Measurements from ENCODE around the gene RRP12.

RRP12 gene

DNA sequence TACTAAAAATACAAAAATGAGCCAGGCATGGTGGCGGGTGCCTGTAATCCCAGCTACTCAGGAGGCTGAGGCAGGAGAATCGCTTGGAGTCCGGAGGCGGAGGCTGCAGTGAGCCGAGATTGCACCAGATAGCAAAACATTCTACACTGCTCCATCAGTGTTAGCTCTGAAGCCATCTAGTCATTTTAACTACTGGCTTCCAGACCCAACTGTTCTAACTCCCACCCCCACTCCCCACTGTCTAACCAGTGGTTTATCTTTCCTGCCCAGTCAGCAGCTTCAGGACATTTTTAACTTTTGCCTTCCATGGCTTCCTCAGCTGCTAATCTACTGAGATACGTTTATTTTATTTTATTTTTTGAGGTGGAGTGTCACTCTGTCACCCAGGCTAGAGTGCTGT lies 88.2 kb downstream of the RRP12 start:
- DNase-seq: no peak

DNA sequence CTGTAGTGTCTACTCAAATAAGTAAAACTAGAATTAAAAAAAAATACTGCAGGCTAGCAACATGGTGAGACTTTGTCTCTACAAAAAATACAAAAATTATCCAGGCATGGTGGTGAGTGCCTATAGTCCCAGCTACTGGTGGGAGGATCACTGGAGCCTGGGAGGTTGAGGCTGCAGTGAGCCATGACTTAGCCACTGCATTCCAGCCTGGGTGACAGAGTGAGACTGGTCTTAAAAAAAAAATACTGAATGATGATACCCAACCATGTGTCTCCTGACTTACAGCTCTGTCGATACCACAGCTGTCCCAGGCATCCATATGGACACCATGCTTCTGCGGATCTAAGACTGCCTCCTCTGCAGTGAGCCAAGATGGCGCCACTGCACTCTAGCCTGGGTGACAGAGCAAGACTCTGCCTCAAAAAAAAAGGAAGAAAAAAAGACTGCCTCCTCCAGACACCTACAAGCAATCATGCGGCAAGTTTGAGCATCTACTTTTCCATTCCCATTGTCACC lies 90.0 kb downstream of the RRP12 start:
- DNase-seq: peak in 1 of 4 experiments; percentile 40

DNA sequence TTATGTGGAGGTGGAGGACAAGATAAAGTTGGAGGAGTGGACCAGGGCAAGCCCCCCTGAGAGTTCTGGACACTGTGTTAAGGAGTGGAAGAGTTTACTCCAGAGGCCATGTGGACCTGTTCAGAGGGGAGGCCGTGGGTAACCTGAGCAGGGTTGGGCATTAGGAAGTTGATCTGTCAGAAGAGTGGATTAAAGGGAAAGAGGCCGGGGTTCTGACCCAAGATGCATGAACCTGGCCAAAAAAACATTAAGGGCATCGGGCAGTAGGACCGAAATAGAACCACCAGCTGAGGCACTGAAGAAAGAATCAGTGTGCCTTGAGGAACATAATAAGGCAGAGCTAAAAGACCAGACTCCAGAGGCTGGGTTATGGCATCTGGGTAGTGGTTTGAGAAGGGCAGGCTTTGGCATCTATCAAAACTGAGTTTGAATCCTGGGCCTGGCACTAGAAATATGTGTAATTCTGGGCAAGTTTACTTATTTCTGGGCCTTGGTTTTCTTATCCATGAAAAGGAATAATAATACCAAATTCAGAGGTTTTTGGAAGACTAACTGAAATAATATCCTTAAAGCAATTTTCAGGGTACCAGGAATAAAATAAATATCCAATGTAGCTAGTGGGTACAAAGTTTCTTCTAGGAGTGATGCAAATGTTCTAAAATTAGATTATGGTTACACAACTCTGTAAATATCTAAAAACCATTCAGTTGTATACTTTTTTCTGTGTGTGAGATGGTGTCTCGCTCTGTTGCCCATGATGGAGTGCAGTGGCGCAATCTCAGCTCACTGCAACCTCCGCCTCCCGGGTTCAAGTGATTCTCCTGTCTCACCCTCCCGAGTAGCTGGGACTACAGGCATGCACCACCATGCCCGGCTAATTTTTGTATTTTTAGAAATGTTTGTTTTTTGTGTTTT lies 93.0 kb downstream of the RRP12 start:
- DNase-seq: no peak

DNA sequence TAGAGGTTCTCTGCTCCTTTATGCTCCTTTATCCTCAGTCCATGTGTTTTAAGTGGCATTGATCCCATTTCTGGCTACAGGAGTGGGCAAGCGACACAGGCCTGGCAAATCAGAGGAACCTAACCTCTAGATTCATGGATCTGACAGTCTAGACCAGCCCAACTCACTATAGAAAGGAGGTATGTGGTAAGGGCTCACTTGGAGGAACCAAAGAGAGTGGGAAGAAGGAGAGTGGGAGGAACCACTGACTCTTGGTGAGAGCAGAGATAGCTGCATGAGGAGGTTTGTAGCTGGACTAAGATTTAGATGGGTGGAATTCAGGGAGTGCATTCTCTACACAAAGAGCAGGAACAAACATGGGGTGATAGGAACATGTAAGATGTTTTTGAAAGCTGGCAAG lies 93.7 kb downstream of the RRP12 start:
- peak; percentile 51 to 81 (median 77) for DNase-seq
